NCI-H1092 (cell line): ENCODE measurements around the gene IRS1.

Experiments used
- DNase-seq: peaks from one replicate; lab custom pipeline; 2025; lab: John Stamatoyannopoulos, UW

Gene IRS1

DNA sequence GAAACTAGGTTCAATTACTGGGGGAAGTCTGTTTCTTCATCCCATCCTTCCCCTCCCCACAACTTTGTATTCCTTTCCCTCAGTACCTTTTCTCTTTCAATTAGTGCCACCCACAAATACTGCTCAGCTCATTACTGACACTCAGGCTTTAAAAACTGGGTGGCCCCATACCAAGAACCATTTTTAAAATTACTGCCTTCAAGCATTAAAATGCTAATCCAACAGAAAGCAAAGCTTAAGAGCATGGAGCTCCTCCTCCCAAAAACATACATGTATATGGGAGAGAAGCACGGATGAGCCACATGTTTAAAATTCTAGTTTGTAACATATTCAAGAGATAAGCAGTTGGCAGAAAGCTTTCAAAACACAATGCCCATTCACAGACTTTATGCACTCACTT is 44.0 kb downstream of the IRS1 start:
- no peak for DNase-seq

DNA sequence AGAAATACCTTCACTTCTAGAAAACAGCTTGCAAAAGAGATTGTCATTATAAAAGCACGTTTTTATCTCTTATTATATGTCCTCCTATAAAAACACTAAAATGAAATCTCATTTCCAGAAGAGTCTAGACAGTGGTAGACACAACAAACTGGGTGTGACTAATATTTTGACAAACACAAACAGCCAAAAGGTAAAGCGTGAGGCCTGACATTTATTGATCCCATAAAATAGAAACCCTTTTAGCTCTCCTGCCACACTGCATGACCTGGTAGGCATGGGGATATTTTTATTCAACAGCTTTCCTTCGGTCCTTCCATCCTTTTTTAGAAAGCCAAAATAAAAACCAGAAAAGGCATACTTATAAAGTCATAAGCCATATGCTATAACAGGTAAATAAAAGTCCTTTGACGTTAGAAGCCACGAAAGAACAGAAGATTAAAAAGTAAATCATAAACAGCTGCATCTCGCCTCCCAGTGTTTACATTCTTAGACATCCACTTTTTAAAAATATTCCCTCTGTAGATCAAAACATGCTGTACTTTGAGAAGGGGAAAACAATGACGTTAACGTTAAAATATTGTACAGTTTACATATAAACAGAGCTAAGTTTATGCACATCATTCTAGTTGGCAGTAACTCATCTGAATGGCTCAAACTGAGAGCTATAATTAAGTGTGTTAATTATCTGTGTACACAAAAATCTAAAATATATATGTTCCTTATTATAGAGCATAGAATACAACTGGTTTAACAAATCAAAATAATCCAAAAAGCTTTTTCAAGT is 44.6 kb downstream of the IRS1 start:
- DNase-seq = no peak

DNA sequence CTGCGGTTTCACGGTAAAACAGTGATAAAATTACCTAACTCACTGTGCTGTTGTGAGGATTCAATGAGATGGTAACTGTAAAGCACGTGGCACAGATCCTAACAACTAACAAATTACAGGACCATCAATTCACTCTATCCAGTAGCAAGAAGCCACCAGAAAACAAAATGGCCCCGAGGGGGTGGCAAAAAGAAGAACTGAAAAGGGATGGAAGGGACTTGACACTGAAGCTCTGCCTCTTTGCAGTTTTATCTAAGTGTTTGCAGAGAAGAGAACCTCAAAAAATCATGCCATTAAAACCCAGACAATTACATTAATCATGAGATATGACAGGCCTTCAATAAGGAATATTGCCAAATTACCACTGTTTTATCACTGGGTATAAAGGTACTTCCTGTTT is 46.7 kb downstream of the IRS1 start:
- no peak for DNase-seq

DNA sequence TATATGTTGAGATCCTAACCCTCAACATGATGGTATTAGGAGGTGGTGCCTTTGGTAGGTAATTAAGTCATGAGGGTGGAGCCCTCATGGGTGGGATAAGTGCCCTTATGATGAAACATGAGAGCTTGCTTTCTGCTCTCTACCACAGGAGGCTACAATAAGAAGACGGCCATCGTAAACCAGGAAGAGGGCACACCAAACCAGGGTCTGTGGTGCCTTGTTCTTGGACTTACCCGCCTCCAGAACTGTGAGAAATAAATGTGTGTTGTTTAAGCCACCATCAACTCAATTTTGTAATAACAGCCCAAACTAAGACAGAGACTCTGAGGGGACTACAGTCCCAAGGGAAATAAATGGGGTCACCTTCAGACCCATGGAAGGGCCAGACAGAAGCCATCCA is 52.3 kb downstream of the IRS1 start:
- DNase-seq = no peak

DNA sequence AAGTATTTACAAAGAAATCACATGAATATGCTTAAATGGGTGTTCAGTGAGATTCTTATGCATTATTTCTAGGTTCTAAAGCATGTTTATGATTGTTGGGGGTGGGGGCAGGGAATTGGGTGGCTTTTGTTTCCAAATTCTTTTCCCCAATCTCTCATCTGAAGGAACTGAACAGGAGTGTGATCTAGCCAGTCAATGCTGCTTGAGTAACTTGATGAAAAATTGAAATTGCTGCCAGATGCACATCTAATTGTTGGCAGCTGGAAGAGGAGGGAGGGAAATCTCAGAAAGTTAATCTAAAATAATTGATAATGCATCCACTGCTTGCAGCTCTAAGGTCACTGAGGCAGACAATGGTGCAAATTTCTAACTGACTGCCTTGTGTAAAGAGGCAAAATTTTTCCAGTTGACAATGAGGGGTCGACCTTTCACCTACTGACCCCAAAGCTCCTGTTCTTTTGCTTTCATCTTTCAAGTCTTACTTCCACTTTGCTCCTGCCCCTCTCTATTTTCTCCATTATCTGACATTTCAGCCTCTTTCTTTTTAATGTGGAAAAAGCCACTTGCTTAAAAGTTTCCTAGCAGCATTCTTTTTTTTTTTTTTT is 53.3 kb downstream of the IRS1 start:
- DNase-seq = no peak

DNA sequence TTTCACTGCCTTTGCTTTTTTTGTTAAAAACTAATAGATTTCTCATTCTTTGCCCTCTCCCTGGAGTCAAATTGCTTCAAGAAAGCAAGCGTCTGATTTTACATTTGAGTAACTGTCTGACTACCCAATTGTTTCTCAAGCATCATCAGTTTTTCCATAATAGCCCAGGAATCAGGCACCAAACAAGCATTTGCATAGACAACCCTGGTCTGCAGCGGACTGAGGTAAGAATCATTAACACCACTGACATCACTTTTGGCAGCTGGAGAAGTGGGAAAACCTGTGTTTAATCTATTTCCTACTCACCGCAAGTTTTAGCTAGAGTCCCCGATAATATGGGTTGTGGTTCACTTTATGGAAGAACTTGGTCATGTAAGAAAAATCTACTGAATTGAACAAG is 55.7 kb downstream of the IRS1 start:
- DNase-seq = no peak

DNA sequence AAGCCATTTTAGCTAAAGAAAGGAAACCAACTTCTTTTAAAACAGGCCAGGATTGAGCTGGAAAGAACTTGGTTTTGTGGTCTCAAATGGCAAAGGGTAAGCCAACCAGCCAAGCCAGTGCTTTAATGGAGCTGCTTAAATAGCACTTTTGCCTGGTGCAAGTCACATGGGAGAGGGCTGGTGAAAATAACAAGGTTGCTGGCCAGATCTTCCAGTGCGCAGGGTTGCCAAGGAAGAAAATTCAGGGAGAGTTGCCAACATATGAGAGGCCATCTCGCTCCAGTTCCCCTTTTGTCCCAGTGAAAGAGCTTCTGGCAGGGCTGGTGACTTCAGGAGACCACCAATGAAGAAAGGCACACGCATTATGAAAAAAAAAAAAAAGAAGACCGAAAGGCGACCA is 57.3 kb downstream of the IRS1 start:
- DNase-seq = peak; percentile 41

DNA sequence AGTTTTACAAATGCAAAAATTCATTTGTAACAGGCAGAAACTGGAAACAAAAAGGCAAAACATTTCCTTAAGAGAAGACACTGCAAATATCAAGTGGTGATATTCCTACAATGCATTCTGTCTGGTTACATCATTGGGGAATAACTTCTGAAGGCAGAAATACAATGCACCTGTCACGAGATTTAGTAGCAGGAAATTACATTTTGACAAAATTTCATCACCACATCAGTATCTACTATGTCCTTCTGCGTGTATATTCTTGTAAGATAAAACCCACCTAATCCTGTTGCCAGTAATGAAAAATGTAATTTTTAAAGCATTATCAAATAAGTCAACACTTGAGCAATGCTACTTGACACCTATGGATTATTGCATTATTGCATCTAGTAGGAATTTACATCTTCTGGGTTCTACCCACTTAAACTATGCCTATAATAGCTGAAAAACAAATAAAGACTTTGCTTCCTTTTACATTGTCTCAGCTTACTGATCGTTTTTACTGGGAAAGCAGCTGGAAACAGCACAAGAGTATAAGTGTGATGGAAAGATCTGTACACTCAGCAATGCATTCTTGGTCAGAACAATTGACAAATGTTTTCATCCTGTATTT is 59.5 kb downstream of the IRS1 start:
- DNase-seq = no peak

DNA sequence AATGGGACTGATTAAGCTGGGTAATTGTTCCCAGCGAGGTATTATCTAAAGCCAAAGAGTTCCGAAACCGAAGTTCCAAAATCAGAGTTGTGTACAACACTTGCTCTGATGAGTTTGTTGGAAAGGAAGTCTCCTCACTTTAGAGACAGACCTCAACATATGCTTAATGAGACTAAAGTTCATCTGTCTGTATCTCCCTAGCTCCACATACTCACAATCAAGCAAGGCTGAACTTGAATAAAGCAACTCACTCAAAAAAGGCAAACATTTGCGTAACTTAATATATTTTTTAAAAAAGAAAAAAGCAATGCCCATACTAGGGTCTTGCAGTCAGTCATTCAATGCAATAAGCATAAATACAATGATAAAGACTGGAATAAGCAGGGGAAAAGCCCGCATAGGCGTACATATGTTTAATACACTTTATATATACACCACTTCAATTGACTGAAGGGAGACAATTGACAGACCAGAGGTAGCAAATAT is 60.0 kb downstream of the IRS1 start:
- no peak for DNase-seq

DNA sequence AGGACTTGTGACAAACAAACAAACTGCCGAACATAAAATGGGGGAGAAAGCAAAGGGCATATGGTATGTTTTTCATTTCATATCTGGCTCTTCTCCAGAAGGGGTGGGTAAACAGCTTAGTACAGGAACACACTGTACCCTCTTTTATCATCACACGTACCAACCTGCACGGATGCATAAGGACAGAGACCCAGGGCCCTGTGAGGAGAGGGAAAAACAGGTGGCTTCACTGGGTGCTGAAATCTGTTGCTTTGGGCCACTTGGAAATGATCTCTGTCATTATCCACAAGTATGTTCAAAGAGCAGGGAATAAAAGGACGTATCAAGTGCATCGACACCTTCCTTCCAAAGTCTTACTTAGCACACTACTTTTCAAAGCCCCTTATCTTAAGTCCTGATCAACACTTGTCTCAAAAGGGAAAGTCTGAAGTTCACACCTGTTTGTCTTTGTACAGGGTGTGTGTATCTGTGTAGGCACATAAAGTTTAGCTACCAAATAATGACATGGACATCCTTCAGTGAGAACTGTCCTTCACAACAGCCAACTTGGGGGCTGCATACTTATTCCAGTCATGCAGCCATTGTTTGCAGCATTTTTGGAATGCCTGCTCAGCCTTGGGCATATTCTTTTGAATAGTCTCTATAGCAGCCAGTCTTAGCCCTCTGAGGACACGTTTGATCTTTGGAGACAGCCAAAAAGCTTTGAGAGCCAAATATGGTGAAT is 60.6 kb downstream of the IRS1 start:
- no peak for DNase-seq

DNA sequence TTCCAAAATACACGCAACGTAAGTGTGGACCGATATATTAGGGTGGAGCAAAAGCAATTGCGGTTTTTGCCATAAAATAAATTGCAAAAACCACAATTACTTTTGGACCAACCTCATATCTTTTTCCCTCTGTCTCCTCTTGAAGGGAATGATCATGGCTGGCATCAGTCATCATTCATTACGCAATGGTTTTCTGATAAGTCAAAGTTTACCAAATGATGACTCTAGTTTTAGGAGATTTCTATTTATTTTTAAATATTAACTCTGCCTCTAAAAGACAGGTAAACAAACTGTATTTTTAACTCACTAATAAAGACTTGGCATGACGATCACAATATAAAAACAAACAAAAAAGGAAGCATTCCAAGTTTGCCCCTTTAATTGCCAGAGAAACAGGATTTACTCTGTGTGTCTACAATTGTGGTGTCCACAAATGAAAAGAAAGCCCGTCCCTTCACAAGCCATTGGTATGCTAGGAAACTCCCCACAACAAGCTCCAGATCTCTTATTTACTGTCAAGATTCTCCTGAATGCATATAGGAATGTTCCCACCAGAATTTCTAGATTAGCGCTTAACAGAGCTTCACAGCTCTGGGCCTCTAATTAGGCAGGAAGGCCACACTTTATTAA is 61.3 kb downstream of the IRS1 start:
- DNase-seq = no peak

DNA sequence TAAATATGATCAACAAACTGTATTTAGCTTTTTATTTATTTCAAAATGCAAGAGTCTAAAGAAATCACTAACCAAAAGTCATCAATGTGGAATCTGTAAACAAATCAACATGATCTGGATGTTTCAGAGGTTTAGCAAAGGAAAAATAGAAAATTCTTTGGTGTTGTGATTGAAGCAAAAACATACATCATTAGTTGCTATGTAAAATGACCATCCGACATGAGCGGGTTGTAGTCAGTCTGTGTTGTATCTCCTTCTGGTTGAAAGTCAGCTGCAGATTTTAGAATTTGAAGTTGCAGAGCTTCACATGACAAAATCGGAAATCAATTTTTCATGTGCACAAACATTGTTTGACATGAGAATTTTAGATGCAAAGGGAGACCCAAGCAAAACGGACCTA is 63.2 kb downstream of the IRS1 start:
- no peak for DNase-seq

DNA sequence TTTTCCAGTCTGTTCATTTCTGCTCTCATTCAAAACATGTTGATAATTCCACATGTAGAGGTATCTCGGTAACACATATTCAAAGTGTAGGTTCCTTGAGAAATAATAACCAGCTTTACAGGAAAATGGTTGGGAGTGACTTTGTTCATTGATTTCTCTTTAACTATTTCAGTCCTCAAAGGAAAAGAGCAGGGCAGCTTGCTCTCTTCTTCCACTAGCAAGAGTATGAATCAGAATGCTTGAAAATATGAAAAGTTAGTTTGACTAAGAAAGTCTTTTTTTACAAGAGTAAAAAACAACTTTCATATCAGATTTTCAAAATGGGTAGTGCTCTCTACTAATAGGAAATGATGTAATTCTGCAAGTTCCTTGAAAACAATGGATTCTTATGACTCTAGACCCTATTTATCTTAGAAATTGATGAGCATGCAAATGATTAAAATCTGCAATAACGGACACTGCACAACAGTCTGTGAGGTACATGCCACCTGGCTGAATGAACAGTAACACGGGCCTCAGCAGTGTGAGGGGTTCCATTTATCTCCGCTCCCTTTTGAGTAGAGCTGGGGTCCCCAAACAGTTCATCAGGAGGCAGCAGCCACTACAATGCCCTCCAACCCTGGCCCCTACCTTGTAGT is 65.6 kb downstream of the IRS1 start:
- no peak for DNase-seq

DNA sequence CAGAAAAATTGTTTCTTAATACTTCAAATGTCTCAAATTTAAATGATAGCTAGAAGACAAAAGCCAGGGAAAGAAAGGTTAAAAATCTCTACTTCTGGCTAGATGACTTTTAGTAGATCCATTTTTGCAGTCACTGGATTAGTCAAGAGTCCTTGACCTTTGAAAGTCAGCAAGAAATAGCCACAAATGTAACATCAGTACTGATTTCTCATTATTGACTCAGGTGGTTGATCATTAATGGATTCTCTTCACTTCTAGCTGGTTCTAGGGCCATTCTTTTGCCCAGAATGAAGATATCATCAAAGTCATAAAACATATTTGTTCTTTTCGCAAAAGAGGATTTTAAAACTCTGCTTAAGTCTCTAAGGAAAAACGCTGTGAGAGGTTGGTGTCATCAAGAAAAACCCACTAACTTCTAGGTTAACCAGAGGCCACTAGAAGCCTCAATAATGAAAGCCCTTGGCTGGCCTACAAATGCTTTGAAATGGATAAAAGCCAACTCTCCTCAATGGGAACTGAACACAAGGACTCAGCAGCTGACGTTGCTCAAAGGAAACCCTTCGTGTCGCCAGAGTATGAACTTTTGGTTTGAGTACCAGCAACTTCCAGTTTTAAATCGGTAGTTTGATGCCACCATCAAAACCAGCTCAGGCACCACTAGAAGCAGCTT is 66.3 kb downstream of the IRS1 start:
- no peak for DNase-seq

DNA sequence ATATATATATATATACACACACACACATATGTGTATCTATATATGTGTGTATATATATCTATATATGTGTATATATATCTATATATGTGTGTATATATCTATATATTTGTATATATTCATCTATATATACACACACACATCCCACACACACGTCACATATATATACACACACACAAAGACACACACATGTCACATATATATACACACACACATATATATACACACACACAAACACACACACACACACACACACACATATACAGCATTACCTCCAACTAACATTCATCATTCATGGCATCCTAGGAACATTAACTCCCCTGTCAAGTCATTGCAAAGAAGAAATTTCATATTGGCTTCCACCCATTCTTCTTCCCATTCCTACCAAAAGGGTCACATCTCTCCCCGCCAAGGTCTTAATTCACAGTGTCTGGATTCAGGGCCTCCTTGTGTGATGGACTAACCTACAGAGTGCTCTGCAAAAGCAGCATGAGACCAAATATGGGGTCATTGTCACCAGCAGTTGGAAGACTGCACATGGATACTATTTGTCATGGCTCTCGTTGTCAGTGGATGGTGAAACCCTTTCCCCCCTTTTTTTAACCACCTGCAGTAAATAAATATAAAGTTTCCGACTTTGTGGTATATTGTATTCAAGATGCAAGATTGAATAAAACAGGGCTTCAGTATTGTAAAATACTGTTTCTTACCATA is 67.0 kb downstream of the IRS1 start:
- no peak for DNase-seq

DNA sequence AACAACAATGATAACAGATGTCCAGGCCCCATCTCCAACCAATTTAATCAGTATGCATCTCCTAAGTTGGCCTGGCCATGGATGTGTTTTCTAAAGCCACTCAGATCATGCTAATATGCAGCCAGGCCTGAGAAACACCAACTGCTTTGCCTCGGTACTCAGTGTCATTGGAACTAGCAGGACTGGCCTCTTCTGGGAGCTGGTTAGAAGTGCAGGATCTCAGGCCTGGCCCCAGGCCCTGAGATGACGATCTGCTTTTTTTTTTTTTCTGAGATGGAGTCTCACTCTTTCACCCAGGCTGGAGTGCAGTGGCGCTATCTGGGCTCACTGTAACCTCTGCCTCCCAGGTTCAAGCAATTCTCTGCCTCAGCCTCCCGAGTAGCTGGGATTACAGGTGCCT is 69.1 kb downstream of the IRS1 start:
- DNase-seq = no peak

DNA sequence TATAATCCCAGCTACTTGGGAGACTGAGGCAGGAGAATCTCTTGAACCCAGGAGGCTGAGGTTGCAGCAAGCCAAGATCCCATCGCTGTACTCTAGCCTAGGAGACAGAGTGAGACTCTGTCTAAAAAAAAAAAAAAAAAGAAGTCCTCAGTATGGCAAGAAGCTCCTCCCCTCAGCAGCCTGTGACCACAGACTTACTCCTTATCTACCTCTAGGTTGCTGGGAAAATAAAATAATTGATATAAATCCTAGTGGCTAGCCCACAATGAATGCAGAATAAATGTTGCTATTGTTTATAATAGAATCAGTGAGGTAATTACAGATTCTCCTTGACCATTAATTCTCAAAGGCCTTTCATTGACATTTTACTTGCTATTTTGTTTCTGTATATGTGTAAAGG is 70.6 kb downstream of the IRS1 start:
- no peak for DNase-seq

DNA sequence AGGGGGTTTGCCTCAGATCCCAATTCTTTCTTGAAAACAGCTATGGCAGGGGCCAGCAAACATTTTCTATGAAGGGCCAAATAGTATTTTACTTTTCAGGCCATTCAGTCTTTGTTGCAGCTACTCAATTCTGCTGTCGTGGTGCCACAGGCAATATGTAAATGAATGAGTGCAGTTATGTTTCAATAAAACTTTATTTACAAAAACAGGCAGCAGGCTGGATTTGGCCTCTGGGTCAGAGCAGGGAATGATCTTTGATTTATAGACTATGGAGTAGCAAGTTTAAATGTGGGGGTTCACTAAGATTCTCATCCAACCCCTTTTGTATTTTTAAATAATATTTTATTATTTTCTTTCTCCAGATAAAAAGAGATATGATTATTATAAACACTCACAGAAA is 72.4 kb downstream of the IRS1 start:
- DNase-seq = no peak

DNA sequence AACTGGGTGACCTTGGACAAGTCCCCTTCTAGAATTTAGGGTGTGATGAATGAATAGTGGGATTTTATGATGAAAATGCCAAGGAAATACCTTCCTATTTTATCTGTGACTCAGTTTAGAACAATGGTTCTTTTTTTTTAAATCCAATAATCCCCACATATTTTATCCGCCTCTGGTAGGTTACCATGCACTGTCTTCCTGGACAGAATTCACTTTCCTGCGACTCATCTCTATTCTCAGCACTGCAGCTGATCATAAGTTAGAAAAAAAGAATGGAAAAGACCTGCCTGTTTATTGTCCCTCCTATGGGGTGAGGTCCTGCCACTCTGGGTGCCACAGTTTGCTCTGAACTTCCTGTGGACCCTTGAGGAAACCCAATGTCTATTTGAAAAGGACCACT is 73.1 kb downstream of the IRS1 start:
- DNase-seq = no peak

DNA sequence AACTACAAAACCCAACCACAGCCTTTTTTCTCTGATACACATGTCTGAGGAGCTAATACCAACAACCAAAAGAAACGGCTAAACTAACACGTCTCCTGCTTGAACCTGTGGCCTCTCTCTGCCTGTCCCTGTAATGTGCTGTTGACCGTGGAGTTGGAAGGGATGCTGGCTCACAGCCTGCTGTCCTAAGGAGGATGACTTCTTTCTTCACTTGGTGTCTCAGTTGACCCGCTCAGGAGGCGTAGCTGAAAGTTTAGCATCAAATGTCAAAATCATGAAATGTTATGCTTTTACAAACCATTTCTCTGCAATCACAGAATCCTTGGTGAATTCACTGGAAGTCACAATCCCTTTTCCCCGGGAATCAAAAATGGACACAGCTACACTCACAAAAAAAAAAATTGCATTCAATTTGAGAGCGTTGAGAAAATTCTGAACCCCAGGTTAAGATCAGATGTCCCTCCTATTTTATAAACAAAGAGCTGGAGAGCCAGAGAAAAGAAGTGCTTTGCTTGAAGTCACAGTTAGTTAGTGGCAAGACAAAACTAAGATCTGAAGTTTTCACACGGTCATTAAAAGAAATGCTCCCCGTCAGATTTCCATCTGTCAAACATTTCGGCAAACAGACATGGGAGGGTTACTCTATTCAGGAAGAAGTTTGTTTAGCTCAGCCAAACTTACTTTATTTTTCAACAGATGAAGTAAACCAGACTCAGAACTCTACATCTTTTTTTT is 74.3 kb downstream of the IRS1 start:
- DNase-seq = no peak
